HCT116 (cell line): ENCODE data around the gene CTIF. TPM values are rescaled to one million over a fixed set of nuclear protein-coding genes. Genes with fewer than 3 reads are reported as not detected.

Experiments used
- ATAC-seq: fragments of 200-7000 bp; cut with Tn5 transposase; 2 replicates; pipeline ENCODE4 v1.9.1; 2020; ENCODE audit warnings: mild to moderate bottlenecking, moderate library complexity
- BruUV-seq: library from RNA; stranded (reverse); fragments of 400-500 nt; replicated peaks from 2 replicates; lab custom pipeline; 2021; lab: Mats Ljungman, UMichigan
- CTCF ChIA-PET: fragments of 300-600 bp; sonication (Branson Sonifier 250); formaldehyde crosslinking; loops from one replicate; lab custom pipeline; 2021; ENCODE audit warnings: antibody characterized with exemption; lab: Charles Lee
- POLR2A ChIA-PET: fragments of 300-600, 350-600 bp; sonication (Branson Sonifier 250); formaldehyde crosslinking; loops from one replicate; lab custom pipeline; 2021; ENCODE audit warnings: antibody characterized with exemption; lab: Charles Lee
- RAD21 ChIA-PET, 2 experiments: fragments of 300-600 bp; sonication (Branson Sonifier 250); formaldehyde crosslinking; loops; one replicate each; lab custom pipeline; 2023; ENCODE audit warnings: low total read pairs in 2 of 2; ENCODE audit not compliant: uncharacterized antibody in 2 of 2, unreplicated experiment in 2 of 2, low non-redundant PET in 1 of 2; lab: Charles Lee
- DNase-seq: peaks from one replicate; pipeline ENCODE4 v3.0.0-alpha.2; 2010; ENCODE audit warnings: low read depth, low spot score
- H2AFZ ChIP-seq: fragments of 200-600 bp; shearing (Covaris generic), sonication (generic); 2 replicates; pipeline ENCODE4 v1.6.1; 2017; ENCODE audit warnings: low read depth, mixed run types, mixed read lengths, antibody characterized with exemption, low read length; ENCODE audit not compliant: poor library complexity, severe bottlenecking
- H3K27ac ChIP-seq: 2 replicates; pipeline ENCODE4 v1.5.1; 2012; ENCODE audit warnings: low read depth, low read length
- H3K27me3 ChIP-seq: fragments of 200-600 bp; sonication (generic); 2 replicates; pipeline ENCODE4 v1.6.1; 2016; ENCODE audit warnings: mixed run types, low read length, mixed read lengths; ENCODE audit not compliant: insufficient read depth
- H3K36me3 ChIP-seq, 2 experiments: fragments of 200-500 bp in 1 of 2; fragments of 200-600 bp in 1 of 2; sonication (Bioruptor generic) in 1 of 2; sonication (generic) in 1 of 2; 2 replicates each; pipeline versions ENCODE4 v1.5.1 to v1.6.1; 2014 to 2016; ENCODE audit warnings: low read length in 2 of 2, inconsistent platforms in 1 of 2, mixed read lengths in 1 of 2, mixed run types in 1 of 2; ENCODE audit not compliant: insufficient read depth in 2 of 2, control insufficient read depth in 1 of 2
- H3K4me1 ChIP-seq, 2 experiments: fragments of 200-600 bp in 1 of 2; sonication (generic) in 1 of 2; 2 replicates each; pipeline versions ENCODE4 v1.5.1 to v1.6.1; 2012 to 2017; ENCODE audit warnings: low read length in 2 of 2, inconsistent platforms in 1 of 2, mild to moderate bottlenecking in 1 of 2, mixed read lengths in 1 of 2, mixed run types in 1 of 2, moderate library complexity in 1 of 2; ENCODE audit not compliant: insufficient read depth in 2 of 2, control insufficient read depth in 1 of 2
- H3K4me2 ChIP-seq: fragments of 200-600 bp; sonication (generic); 2 replicates; pipeline ENCODE4 v1.6.1; 2017; ENCODE audit warnings: mixed run types, low read length, mixed read lengths
- H3K4me3 ChIP-seq, 2 experiments: fragments of 200-600 bp in 1 of 2; sonication (generic) in 1 of 2; replicated peaks in 1 of 2; 2 replicates each; pipeline ENCODE4 v1.5.1; 2011 to 2016; ENCODE audit warnings: low read length in 2 of 2, control low read depth in 1 of 2, low read depth in 1 of 2, mild to moderate bottlenecking in 1 of 2, mixed read lengths in 1 of 2, mixed run types in 1 of 2
- H3K79me2 ChIP-seq: fragments of 200-600 bp; sonication (generic); 2 replicates; pipeline ENCODE4 v1.6.1; 2017; ENCODE audit warnings: mild to moderate bottlenecking, mixed run types, low read length, moderate library complexity, mixed read lengths; ENCODE audit not compliant: insufficient read depth
- H3K9ac ChIP-seq: fragments of 200-600 bp; sonication (generic); 2 replicates; pipeline ENCODE4 v1.6.1; 2016; ENCODE audit warnings: low read length, mixed read lengths
- H3K9me2 ChIP-seq: fragments of 200-600 bp; sonication (generic), shearing (Covaris generic); 2 replicates; pipeline ENCODE4 v1.6.1; 2017; ENCODE audit warnings: mixed run types, mild to moderate bottlenecking, moderate library complexity; ENCODE audit not compliant: insufficient read depth
- H3K9me3 ChIP-seq, 2 experiments: fragments of 200-500 bp in 1 of 2; fragments of 200-600 bp in 1 of 2; sonication (Bioruptor generic) in 1 of 2; sonication (generic) in 1 of 2; 2 replicates each; pipeline ENCODE4 v1.6.1; 2014 to 2017; ENCODE audit warnings: low read length in 2 of 2, mixed read lengths in 2 of 2, inconsistent platforms in 1 of 2, low read depth in 1 of 2, mild to moderate bottlenecking in 1 of 2, mixed run types in 1 of 2, moderate library complexity in 1 of 2; ENCODE audit not compliant: control insufficient read depth in 1 of 2, insufficient read depth in 1 of 2
- H4K20me1 ChIP-seq: fragments of 200-600 bp; sonication (generic), shearing (Covaris generic); 2 replicates; pipeline ENCODE4 v1.6.1; 2017; ENCODE audit warnings: mixed run types, mild to moderate bottlenecking, moderate library complexity; ENCODE audit not compliant: insufficient read depth
- CBX3 ChIP-seq: IDR thresholded peaks from 2 replicates; pipeline ENCODE4 v1.6.1; 2012; ENCODE audit warnings: low read depth
- EGR1 ChIP-seq: IDR thresholded peaks from 2 replicates; pipeline ENCODE4 v1.6.1; 2012; ENCODE audit warnings: low read depth
- EZH2phosphoT487 ChIP-seq: fragments of 200-600 bp; IDR thresholded peaks from 2 replicates; pipeline ENCODE4 v1.6.1; 2018; ENCODE audit warnings: antibody characterized with exemption, borderline replicate concordance
- FOSL1 ChIP-seq: IDR thresholded peaks from 2 replicates; pipeline ENCODE4 v1.6.1; 2012; ENCODE audit warnings: low read depth
- SP1 ChIP-seq: IDR thresholded peaks from 2 replicates; pipeline ENCODE4 v1.6.1; 2012; ENCODE audit warnings: low read depth
- intact Hi-C: fragments of 100-400 bp; cut with micrococcal nuclease; formaldehyde crosslinking; loops from 2 replicates; pipeline ENCODE4 v1.10.0; 2022
- total RNA-seq: library from RNA; stranded (reverse); gene quantifications from one replicate; pipeline ENCODE4 v1.2.1, GENCODE V29; 2021; ENCODE audit not compliant: unreplicated experiment
- TF ChIP-seq, protein P1 (sequence below): IDR thresholded peaks from 2 replicates; pipeline ENCODE4 v1.6.1; 2012; ENCODE audit warnings: low read depth

Gene CTIF
- total RNA-seq, 1 experiment from 2014 or later = 19.7 TPM

- Histone ChIP-seq H3K27me3 (no peaks in the 10 kb centered on the region), H3K4me1 (no peaks in the 10 kb centered on the region), H3K4me3 (no peak overlapping the region), H3K9me2 (no peaks in the 10 kb centered on the region), H2AFZ (no peak overlapping the region), H3K9ac (no peak overlapping the region), H3K36me3 (no peaks in the 10 kb centered on the region), H3K79me2 (no peaks in the 10 kb centered on the region)
- DNase-seq = no peak
- intact Hi-C loops = no loop called here
- POLR2A ChIA-PET = no interaction called here
- RAD21 ChIA-PET = no interaction called here
- TF ChIP-seq, protein P1, sequence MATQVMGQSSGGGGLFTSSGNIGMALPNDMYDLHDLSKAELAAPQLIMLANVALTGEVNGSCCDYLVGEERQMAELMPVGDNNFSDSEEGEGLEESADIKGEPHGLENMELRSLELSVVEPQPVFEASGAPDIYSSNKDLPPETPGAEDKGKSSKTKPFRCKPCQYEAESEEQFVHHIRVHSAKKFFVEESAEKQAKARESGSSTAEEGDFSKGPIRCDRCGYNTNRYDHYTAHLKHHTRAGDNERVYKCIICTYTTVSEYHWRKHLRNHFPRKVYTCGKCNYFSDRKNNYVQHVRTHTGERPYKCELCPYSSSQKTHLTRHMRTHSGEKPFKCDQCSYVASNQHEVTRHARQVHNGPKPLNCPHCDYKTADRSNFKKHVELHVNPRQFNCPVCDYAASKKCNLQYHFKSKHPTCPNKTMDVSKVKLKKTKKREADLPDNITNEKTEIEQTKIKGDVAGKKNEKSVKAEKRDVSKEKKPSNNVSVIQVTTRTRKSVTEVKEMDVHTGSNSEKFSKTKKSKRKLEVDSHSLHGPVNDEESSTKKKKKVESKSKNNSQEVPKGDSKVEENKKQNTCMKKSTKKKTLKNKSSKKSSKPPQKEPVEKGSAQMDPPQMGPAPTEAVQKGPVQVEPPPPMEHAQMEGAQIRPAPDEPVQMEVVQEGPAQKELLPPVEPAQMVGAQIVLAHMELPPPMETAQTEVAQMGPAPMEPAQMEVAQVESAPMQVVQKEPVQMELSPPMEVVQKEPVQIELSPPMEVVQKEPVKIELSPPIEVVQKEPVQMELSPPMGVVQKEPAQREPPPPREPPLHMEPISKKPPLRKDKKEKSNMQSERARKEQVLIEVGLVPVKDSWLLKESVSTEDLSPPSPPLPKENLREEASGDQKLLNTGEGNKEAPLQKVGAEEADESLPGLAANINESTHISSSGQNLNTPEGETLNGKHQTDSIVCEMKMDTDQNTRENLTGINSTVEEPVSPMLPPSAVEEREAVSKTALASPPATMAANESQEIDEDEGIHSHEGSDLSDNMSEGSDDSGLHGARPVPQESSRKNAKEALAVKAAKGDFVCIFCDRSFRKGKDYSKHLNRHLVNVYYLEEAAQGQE = no peak
- TF ChIP-seq EGR1 (no peak), CBX3 (no peak), SP1 (no peak), FOSL1 (no peak)
- TF ChIP-seq, all 23 proteins: peak for 0
- Histone ChIP-seq H3K9me3 (no peaks in the 10 kb centered on the region; a peak in 1 of 4 replicates), H3K4me2 (no peak overlapping the region), H3K27ac (no peak overlapping the region), H4K20me1 (no peaks in the 10 kb centered on the region)
- ATAC-seq = no peak
- CTCF ChIA-PET = no interaction called here
- BruUV-seq = no TSS peak
Observed at GRCh38 chr18:48729404-48729803, 190.6 kb downstream of the CTIF start.

GRCh38 chr18:48730010-48730409 is 191.2 kb downstream of the CTIF start:
- Histone ChIP-seq H3K36me3 (no peaks in the 10 kb centered on the region), H3K27ac (no peak overlapping the region), H3K4me3 (no peak overlapping the region), H3K27me3 (no peaks in the 10 kb centered on the region), H3K9me3 (no peaks in the 10 kb centered on the region; a peak in 1 of 4 replicates), H4K20me1 (no peaks in the 10 kb centered on the region), H3K79me2 (no peaks in the 10 kb centered on the region), H3K9ac (no peak overlapping the region), H3K4me2 (no peak overlapping the region), H2AFZ (no peak overlapping the region), H3K9me2 (no peaks in the 10 kb centered on the region), H3K4me1 (peaks cover 5 to 6% of the 10 kb centered on the region in 2 experiments)
- POLR2A ChIA-PET = no interaction called here
- TF ChIP-seq EZH2phosphoT487 = no peak
- TF ChIP-seq EGR1 = no peak
- ATAC-seq = no peak
- BruUV-seq = no TSS peak
- intact Hi-C loops = no loop called here
- DNase-seq = no peak
- RAD21 ChIA-PET = no interaction called here
- CTCF ChIA-PET = no interaction called here
